ENCODE results near the gene JAG2.

- TF ChIP-seq CTCF (IDR thresholded peaks at IDR 0.05), result no peak
- no peak for TF ChIP-seq POLR2A (IDR thresholded peaks at IDR 0.05)
Measured at GRCh38 chr14:105126981-105127329, 41.6 kb downstream of the JAG2 start.
